ENCODE data around the gene NOD2. TPM values are rescaled to one million over a fixed set of nuclear protein-coding genes. Genes with fewer than 3 reads are reported as not detected.

Gene NOD2
- total and polyA plus RNA-seq, 2 donors: 0.66 to 1.9 TPM

DNA sequence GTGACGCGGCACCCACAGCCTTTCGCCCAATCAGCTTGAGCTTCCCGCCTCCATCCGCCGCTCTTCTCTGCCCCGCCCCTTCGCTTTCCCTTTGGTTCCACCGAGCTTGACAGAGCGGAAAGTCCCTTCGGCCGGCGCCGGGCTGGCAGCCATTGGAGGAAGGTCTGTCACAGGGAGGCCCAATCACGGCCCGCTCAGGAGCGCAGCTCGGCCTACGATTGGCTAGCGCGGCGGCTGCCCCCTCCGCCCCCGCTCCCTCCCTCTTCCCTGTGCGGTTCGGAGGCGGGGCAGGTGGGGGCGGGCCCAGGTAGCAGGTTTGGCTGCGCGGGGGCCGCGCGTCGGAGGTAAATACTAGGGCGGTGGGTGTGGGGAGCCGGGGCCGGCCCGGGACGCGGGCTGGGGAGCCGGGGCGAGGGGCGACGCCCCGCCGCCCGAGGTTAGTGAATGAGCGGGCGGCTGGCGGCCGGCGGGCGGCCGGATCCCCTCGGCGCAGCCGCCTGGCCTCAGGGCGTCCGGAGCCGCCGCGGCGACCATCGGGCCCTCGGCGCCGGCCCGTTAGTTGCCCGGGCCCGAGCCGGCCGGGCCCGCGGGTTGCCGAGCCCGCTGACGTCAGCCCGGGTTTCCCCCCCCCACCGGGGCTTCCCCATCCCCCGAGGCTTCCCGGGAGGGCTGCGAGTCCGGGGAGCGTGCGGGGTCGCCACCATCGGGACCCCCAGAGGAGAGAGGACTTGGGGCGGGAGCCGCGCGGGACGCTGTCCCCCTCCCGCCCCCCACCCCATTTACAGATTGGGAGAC, 48.6 kb downstream of the NOD2 start, which contains the start of gene CYLD:
Gene CYLD, plus strand, starts transcription at position 306 of the 795 bp plus-strand sequence. CDS start 7,613 bp downstream, outside the sequence.
- H3K9me3 ChIP-seq (ENCODE audit: control insufficient read depth in 2 of 2, insufficient read depth in 1 of 2, low read length in 1 of 2): no peaks in the 10 kb centered on the region
- H3K27ac ChIP-seq (ENCODE audit: low read depth in 1 of 2, low read length in 1 of 2): peak within 1 kb of the TSS; percentile 85 to 90
- H3K36me3 ChIP-seq (ENCODE audit: control insufficient read depth in 2 of 2, insufficient read depth in 2 of 2, low read length in 1 of 2): no peaks in the 10 kb centered on the region
- under 1% methylated on average over 92 of the region's 93 CpGs for WGBS
- no peaks in the 10 kb centered on the region for H3K27me3 ChIP-seq (ENCODE audit: control insufficient read depth in 2 of 2, insufficient read depth in 1 of 2, low read length in 1 of 2)
- DNase-seq (ENCODE audit: low read depth in 6 of 9, low spot score in 9 of 9): peak; percentile 96 to 100 (median 99)
- peaks cover 9 to 14% of the 10 kb centered on the region in 2 donors for H3K4me1 ChIP-seq (ENCODE audit: control insufficient read depth in 2 of 2, insufficient read depth in 2 of 2, low read length in 2 of 2)
- peak within 1 kb of the TSS; percentile 72 to 88 for H3K4me3 ChIP-seq (ENCODE audit: low read length in 2 of 2)

GRCh38 chr16:50742576-50743200, 49.3 kb downstream of the NOD2 start:
- H3K27me3 ChIP-seq (ENCODE audit: control insufficient read depth in 2 of 2, insufficient read depth in 1 of 2, low read length in 1 of 2): no peaks in the 10 kb centered on the region
- peak overlapping the region; percentile 85 to 90 for H3K27ac ChIP-seq (ENCODE audit: low read depth in 1 of 2, low read length in 1 of 2)
- peaks cover 9 to 18% of the 10 kb centered on the region in 2 donors for H3K4me1 ChIP-seq (ENCODE audit: control insufficient read depth in 2 of 2, insufficient read depth in 2 of 2, low read length in 2 of 2)
- peak in 3 of 9 donors; percentile 32 to 59 (median 34) for DNase-seq (ENCODE audit: low read depth in 6 of 9, low spot score in 9 of 9)
- 3% methylated on average over 28 of the region's 28 CpGs for WGBS
- H3K9me3 ChIP-seq (ENCODE audit: control insufficient read depth in 2 of 2, insufficient read depth in 1 of 2, low read length in 1 of 2): no peaks in the 10 kb centered on the region
- peak overlapping the region; percentile 72 to 88 for H3K4me3 ChIP-seq (ENCODE audit: low read length in 2 of 2)
- no peaks in the 10 kb centered on the region for H3K36me3 ChIP-seq (ENCODE audit: control insufficient read depth in 2 of 2, insufficient read depth in 2 of 2, low read length in 1 of 2)

DNA sequence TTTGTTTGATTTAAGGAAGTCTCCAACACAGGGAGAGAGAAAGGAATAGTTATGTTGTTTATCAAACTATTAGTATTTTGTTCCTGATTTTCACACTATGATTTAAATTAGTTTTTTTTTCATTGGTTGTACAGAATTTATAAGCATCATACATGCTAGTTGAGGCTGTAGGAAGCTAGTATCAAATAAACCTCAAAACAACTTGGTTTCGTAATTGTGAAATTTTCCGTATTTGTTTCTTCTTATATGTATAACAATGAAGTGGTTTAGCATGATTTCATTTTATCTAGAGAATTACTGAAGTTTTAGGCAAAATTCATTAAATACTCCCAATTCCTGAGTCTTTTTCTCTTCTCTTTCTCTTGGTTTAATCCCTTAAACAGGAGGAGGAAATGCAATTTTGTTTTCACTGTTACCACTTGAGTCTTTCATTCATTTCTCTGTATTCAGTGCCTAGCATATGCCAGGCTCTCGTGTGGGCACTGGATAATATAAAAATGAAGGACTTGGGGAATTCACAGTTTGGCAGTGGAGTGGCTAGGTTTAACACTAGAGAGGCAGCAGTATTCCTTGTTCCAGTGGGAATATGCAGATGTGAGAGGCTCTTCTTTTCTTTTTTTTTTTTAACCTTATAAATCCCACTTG, 50.3 kb downstream of the NOD2 start:
- DNase-seq (ENCODE audit: low read depth in 6 of 9, low spot score in 9 of 9): no peak
- H3K27me3 ChIP-seq (ENCODE audit: control insufficient read depth in 2 of 2, insufficient read depth in 1 of 2, low read length in 1 of 2): no peaks in the 10 kb centered on the region
- H3K4me1 ChIP-seq (ENCODE audit: control insufficient read depth in 2 of 2, insufficient read depth in 2 of 2, low read length in 2 of 2): peaks cover 9 to 18% of the 10 kb centered on the region in 2 donors
- no peaks in the 10 kb centered on the region for H3K36me3 ChIP-seq (ENCODE audit: control insufficient read depth in 2 of 2, insufficient read depth in 2 of 2, low read length in 1 of 2)
- peak overlapping the region; percentile 21 to 58 for H3K27ac ChIP-seq (ENCODE audit: low read depth in 1 of 2, low read length in 1 of 2)
- WGBS: 79% methylated on average over 3 of the region's 3 CpGs
- H3K9me3 ChIP-seq (ENCODE audit: control insufficient read depth in 2 of 2, insufficient read depth in 1 of 2, low read length in 1 of 2): no peaks in the 10 kb centered on the region
- peak overlapping the region; percentile 34 to 88 for H3K4me3 ChIP-seq (ENCODE audit: low read length in 2 of 2)

GRCh38 chr16:50744881-50745280, 51.5 kb downstream of the NOD2 start:
- Histone ChIP-seq H3K4me1 (ENCODE audit: control insufficient read depth in 2 of 2, insufficient read depth in 2 of 2, low read length in 2 of 2) (peaks cover 9 to 18% of the 10 kb centered on the region in 2 donors), H3K36me3 (ENCODE audit: control insufficient read depth in 2 of 2, insufficient read depth in 2 of 2, low read length in 1 of 2) (peaks cover 0 to 6% of the 10 kb centered on the region in 2 donors), H3K9me3 (ENCODE audit: control insufficient read depth in 2 of 2, insufficient read depth in 1 of 2, low read length in 1 of 2) (no peaks in the 10 kb centered on the region), H3K27me3 (ENCODE audit: control insufficient read depth in 2 of 2, insufficient read depth in 1 of 2, low read length in 1 of 2) (no peaks in the 10 kb centered on the region), H3K4me3 (ENCODE audit: low read length in 2 of 2) (no peak overlapping the region), H3K27ac (ENCODE audit: low read depth in 1 of 2, low read length in 1 of 2) (peak overlapping the region; percentile 58 to 71)
- 81% methylated on average over 3 of the region's 3 CpGs for WGBS
- no peak for DNase-seq (ENCODE audit: low read depth in 6 of 9, low spot score in 9 of 9)

- no peak for DNase-seq (ENCODE audit: low read depth in 6 of 9, low spot score in 9 of 9)
- Histone ChIP-seq H3K4me1 (ENCODE audit: control insufficient read depth in 2 of 2, insufficient read depth in 2 of 2, low read length in 2 of 2) (peaks cover 8 to 18% of the 10 kb centered on the region in 2 donors), H3K36me3 (ENCODE audit: control insufficient read depth in 2 of 2, insufficient read depth in 2 of 2, low read length in 1 of 2) (peaks cover 0 to 9% of the 10 kb centered on the region in 2 donors), H3K27ac (ENCODE audit: low read depth in 1 of 2, low read length in 1 of 2) (peak overlapping the region; percentile 41 to 62), H3K4me3 (ENCODE audit: low read length in 2 of 2) (no peak overlapping the region), H3K27me3 (ENCODE audit: control insufficient read depth in 2 of 2, insufficient read depth in 1 of 2, low read length in 1 of 2) (no peaks in the 10 kb centered on the region), H3K9me3 (ENCODE audit: control insufficient read depth in 2 of 2, insufficient read depth in 1 of 2, low read length in 1 of 2) (no peaks in the 10 kb centered on the region)
- 95% methylated on average over 4 of the region's 4 CpGs for WGBS
Measured at GRCh38 chr16:50745940-50746339, 52.5 kb downstream of the NOD2 start.

GRCh38 chr16:50747207-50747956, 54.0 kb downstream of the NOD2 start:
- Histone ChIP-seq H3K36me3 (ENCODE audit: control insufficient read depth in 2 of 2, insufficient read depth in 2 of 2, low read length in 1 of 2) (peaks cover 4 to 15% of the 10 kb centered on the region in 2 donors), H3K4me1 (ENCODE audit: control insufficient read depth in 2 of 2, insufficient read depth in 2 of 2, low read length in 2 of 2) (peaks cover 4 to 13% of the 10 kb centered on the region in 2 donors), H3K4me3 (ENCODE audit: low read length in 2 of 2) (peak overlapping the region in 1 of 2 donors; percentile 0), H3K27ac (ENCODE audit: low read depth in 1 of 2, low read length in 1 of 2) (peak overlapping the region; percentile 56 to 95), H3K9me3 (ENCODE audit: control insufficient read depth in 2 of 2, insufficient read depth in 1 of 2, low read length in 1 of 2) (no peaks in the 10 kb centered on the region), H3K27me3 (ENCODE audit: control insufficient read depth in 2 of 2, insufficient read depth in 1 of 2, low read length in 1 of 2) (no peaks in the 10 kb centered on the region)
- WGBS: 4% methylated on average over 7 of the region's 7 CpGs
- DNase-seq (ENCODE audit: low read depth in 6 of 9, low spot score in 9 of 9): peak; percentile 49 to 88 (median 65)

- DNase-seq (ENCODE audit: low read depth in 6 of 9, low spot score in 9 of 9): no peak
- peaks cover 7 to 38% of the 10 kb centered on the region in 2 donors for H3K36me3 ChIP-seq (ENCODE audit: control insufficient read depth in 2 of 2, insufficient read depth in 2 of 2, low read length in 1 of 2)
- H3K27ac ChIP-seq (ENCODE audit: low read depth in 1 of 2, low read length in 1 of 2): no peak overlapping the region
- 92% methylated on average over 6 of the region's 6 CpGs for WGBS
- no peaks in the 10 kb centered on the region for H3K9me3 ChIP-seq (ENCODE audit: control insufficient read depth in 2 of 2, insufficient read depth in 1 of 2, low read length in 1 of 2)
- no peaks in the 10 kb centered on the region for H3K27me3 ChIP-seq (ENCODE audit: control insufficient read depth in 2 of 2, insufficient read depth in 1 of 2, low read length in 1 of 2)
- H3K4me1 ChIP-seq (ENCODE audit: control insufficient read depth in 2 of 2, insufficient read depth in 2 of 2, low read length in 2 of 2): peaks cover 0 to 4% of the 10 kb centered on the region in 2 donors
- H3K4me3 ChIP-seq (ENCODE audit: low read length in 2 of 2): no peak overlapping the region
Measured at GRCh38 chr16:50751528-50751927, 58.1 kb downstream of the NOD2 start.

DNA sequence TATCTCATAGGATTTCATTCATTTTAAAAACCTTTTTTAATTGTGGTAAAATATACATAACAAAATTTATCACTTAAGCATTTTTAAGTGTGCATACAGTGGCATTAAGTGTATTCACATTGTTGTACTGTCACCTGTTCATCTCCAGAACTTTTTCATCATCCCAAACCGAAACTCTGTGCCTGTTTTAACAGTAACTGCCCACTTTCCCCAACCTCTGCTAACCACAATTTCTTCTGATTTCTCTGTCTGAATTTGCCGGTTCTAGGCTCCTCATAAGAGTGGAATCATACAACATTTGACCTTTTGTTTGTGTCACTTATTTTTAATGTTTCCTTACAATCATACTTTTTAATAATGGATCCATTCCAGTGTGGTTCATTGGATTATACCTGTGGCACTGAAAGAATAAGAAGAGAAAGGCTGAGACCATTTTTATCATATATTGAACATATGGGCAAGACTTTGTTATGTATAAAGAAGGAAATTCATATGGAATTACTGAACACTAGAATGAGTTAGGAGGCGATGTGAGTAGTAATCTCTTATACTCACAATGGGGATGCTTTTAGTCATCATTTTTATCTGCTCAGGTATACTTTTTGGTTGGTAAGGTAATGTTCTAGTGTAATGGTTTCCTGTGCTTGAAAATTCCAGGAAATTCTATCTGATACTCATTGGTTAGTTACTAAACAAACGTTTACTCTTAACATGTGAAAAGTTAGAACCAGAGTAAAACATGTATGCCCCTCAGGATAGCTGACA, 59.2 kb downstream of the NOD2 start:
- Histone ChIP-seq H3K4me1 (ENCODE audit: control insufficient read depth in 2 of 2, insufficient read depth in 2 of 2, low read length in 2 of 2) (no peaks in the 10 kb centered on the region), H3K9me3 (ENCODE audit: control insufficient read depth in 2 of 2, insufficient read depth in 1 of 2, low read length in 1 of 2) (no peaks in the 10 kb centered on the region), H3K36me3 (ENCODE audit: control insufficient read depth in 2 of 2, insufficient read depth in 2 of 2, low read length in 1 of 2) (peaks cover 7 to 38% of the 10 kb centered on the region in 2 donors), H3K27ac (ENCODE audit: low read depth in 1 of 2, low read length in 1 of 2) (no peak overlapping the region), H3K4me3 (ENCODE audit: low read length in 2 of 2) (no peak overlapping the region), H3K27me3 (ENCODE audit: control insufficient read depth in 2 of 2, insufficient read depth in 1 of 2, low read length in 1 of 2) (no peaks in the 10 kb centered on the region)
- no peak for DNase-seq (ENCODE audit: low read depth in 6 of 9, low spot score in 9 of 9)
- WGBS: 87% methylated on average over 4 of the region's 4 CpGs

Data from thymus (tissue), 11 donors.